ENCODE results near the gene FUT7. TPM values are rescaled to one million over a fixed set of nuclear protein-coding genes. Genes with fewer than 3 reads are reported as not detected.

The FUT7 gene
- total and polyA plus RNA-seq, 9 of the 15 experiments (the other 6 are each of a cell fraction or from before 2014, with no cell fraction given), result not detected

DNA sequence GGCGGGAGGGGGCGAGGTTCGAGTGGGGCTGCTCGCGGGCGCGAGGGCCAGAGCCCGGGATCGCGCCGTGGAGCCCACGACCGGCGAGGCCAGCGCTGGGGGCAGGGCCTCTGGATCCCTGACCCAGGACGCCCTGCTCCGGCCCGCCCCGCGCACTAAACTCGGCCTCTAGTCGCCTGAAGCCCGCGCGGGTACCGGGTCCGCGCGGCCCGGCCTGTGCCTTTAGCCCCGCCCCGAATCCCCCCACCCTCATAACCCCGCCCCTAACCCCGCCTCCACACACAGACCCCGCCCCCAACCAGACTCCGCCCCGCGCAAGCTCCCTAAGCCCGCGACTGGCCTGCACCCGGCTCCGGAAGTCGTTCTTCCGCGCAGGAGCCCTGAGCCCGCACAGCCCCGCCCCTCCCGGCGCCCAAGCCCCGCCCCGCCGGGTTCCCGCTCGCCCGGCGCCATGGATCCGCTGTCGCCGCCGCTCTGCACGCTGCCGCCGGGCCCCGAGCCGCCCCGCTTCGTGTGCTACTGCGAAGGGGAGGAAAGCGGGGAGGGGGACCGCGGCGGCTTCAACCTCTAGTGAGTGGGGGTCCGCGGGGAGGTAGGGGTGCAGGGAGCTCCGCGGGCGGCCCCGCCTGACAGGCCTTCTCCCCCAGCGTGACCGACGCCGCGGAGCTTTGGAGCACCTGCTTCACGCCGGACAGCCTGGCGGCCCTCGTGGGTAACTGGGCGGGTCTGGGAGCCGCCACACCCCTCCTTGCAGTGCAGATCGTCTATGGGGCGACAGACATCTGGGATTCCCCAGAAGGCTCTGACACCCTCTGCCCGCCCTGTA is 39.7 kb downstream of the FUT7 start, which contains the start of gene PAXX (continued):
- TF ChIP-seq CC2D1A (IDR thresholded peaks at IDR 0.05) (no peak), EHMT2 (IDR thresholded peaks at IDR 0.05) (no peak), ETV1 (tag; conservative IDR thresholded peaks at IDR 0.05; ENCODE audit: low read depth) (no peak), KDM1A (IDR thresholded peaks at IDR 0.05) (no peak), ZNF507 (tag; conservative IDR thresholded peaks at IDR 0.05) (no peak), DIDO1 (tag; IDR thresholded peaks at IDR 0.05; ENCODE audit: low read depth) (no peak), CHD2 (IDR thresholded peaks at IDR 0.05; ENCODE audit: low read depth, low read length) (no peak), MTA1 (IDR thresholded peaks at IDR 0.05; ENCODE audit: borderline replicate concordance) (peak; percentile 47; the same call in 1 of the 2 replicates), TAF7 (tag; IDR thresholded peaks at IDR 0.05) (no peak), ZNF436 (CRISPR knock-in tag; IDR thresholded peaks at IDR 0.05) (no peak), FOXA3 (CRISPR knock-in tag; conservative IDR thresholded peaks at IDR 0.05 in 1 of 2, IDR thresholded peaks at IDR 0.05 in 1 of 2) (peak in 1 of 2 experiments; percentile 63; a peak in 1 of 4 replicates), GABPB1 (CRISPR knock-in tag; IDR thresholded peaks at IDR 0.05) (peak; percentile 11; the same call in 1 of the 2 replicates), PRMT5 (CRISPR knock-in tag; IDR thresholded peaks at IDR 0.05) (no peak)
- TF ChIP-seq, protein P1, sequence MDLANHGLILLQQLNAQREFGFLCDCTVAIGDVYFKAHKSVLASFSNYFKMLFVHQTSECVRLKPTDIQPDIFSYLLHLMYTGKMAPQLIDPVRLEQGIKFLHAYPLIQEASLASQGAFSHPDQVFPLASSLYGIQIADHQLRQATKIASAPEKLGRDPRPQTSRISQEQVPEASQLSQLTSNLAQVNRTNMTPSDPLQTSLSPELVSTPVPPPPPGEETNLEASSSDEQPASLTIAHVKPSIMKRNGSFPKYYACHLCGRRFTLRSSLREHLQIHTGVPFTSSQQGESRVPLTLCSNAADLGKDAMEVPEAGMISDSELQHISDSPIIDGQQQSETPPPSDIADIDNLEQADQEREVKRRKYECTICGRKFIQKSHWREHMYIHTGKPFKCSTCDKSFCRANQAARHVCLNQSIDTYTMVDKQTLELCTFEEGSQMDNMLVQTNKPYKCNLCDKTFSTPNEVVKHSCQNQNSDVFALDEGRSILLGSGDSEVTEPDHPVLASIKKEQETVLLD (IDR thresholded peaks at IDR 0.05), result no peak
- TF ChIP-seq, protein P2, sequence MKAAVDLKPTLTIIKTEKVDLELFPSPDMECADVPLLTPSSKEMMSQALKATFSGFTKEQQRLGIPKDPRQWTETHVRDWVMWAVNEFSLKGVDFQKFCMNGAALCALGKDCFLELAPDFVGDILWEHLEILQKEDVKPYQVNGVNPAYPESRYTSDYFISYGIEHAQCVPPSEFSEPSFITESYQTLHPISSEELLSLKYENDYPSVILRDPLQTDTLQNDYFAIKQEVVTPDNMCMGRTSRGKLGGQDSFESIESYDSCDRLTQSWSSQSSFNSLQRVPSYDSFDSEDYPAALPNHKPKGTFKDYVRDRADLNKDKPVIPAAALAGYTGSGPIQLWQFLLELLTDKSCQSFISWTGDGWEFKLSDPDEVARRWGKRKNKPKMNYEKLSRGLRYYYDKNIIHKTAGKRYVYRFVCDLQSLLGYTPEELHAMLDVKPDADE (conservative IDR thresholded peaks at IDR 0.05; ENCODE audit: control insufficient read depth, low read depth, low read length), result no peak; the same call in 1 of the 2 replicates
- TF ChIP-seq, protein P3, sequence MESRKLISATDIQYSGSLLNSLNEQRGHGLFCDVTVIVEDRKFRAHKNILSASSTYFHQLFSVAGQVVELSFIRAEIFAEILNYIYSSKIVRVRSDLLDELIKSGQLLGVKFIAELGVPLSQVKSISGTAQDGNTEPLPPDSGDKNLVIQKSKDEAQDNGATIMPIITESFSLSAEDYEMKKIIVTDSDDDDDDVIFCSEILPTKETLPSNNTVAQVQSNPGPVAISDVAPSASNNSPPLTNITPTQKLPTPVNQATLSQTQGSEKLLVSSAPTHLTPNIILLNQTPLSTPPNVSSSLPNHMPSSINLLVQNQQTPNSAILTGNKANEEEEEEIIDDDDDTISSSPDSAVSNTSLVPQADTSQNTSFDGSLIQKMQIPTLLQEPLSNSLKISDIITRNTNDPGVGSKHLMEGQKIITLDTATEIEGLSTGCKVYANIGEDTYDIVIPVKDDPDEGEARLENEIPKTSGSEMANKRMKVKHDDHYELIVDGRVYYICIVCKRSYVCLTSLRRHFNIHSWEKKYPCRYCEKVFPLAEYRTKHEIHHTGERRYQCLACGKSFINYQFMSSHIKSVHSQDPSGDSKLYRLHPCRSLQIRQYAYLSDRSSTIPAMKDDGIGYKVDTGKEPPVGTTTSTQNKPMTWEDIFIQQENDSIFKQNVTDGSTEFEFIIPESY (CRISPR knock-in tag; IDR thresholded peaks at IDR 0.05), result peak; percentile 78
- TF ChIP-seq, protein P4, sequence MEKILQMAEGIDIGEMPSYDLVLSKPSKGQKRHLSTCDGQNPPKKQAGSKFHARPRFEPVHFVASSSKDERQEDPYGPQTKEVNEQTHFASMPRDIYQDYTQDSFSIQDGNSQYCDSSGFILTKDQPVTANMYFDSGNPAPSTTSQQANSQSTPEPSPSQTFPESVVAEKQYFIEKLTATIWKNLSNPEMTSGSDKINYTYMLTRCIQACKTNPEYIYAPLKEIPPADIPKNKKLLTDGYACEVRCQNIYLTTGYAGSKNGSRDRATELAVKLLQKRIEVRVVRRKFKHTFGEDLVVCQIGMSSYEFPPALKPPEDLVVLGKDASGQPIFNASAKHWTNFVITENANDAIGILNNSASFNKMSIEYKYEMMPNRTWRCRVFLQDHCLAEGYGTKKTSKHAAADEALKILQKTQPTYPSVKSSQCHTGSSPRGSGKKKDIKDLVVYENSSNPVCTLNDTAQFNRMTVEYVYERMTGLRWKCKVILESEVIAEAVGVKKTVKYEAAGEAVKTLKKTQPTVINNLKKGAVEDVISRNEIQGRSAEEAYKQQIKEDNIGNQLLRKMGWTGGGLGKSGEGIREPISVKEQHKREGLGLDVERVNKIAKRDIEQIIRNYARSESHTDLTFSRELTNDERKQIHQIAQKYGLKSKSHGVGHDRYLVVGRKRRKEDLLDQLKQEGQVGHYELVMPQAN (IDR thresholded peaks at IDR 0.05; ENCODE audit: borderline replicate concordance), result peak; percentile 95; the same call in 1 of the 2 replicates
- TF ChIP-seq, protein P5, sequence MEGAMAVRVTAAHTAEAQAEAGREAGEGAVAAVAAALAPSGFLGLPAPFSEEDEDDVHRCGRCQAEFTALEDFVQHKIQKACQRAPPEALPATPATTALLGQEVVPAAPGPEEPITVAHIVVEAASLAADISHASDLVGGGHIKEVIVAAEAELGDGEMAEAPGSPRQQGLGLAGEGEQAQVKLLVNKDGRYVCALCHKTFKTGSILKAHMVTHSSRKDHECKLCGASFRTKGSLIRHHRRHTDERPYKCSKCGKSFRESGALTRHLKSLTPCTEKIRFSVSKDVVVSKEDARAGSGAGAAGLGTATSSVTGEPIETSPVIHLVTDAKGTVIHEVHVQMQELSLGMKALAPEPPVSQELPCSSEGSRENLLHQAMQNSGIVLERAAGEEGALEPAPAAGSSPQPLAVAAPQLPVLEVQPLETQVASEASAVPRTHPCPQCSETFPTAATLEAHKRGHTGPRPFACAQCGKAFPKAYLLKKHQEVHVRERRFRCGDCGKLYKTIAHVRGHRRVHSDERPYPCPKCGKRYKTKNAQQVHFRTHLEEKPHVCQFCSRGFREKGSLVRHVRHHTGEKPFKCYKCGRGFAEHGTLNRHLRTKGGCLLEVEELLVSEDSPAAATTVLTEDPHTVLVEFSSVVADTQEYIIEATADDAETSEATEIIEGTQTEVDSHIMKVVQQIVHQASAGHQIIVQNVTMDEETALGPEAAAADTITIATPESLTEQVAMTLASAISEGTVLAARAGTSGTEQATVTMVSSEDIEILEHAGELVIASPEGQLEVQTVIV (CRISPR knock-in tag; IDR thresholded peaks at IDR 0.05; ENCODE audit: borderline replicate concordance), result no peak
